ENCODE results near the gene OTULIN.

DNA sequence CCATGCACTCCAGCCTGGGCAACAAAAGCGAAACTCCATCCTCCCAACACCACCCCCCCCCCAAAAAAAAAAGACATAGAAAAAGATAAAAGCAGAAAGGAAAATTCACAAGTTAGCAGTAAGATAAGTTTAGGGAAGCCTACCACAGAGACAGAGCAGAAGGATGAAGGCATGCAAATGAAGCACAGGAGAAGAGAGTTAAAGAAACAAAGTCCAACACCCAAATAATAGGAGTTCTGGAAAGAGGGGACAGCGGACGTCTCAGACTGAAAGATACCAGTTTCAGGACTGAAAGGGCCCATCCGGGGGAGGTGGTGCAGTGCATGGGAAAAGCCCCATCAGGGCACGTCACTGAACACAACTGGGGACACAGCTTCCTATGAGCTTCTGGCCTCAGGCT, 54.3 kb downstream of the OTULIN start:
- no peak for TF ChIP-seq CTCF (IDR thresholded peaks at IDR 0.05)
- no peak for TF ChIP-seq POLR2A (IDR thresholded peaks at IDR 0.05)
